Measurements from ENCODE around the gene FAM131C.
"Not testable (repeated sequence)": the region's sequence is repeated elsewhere in the genome, so short reads cannot be mapped to it uniquely, and the experiment has no call there.

Gene FAM131C

GRCh38 chr1:16062687-16063075 is 10.8 kb downstream of the FAM131C start:
- H3K4me3 ChIP-seq (ENCODE audit: low read depth, low read length): not testable (repeated sequence)

- H3K4me3 ChIP-seq (ENCODE audit: low read depth, low read length): not testable (repeated sequence)
These were observed 11.3 kb downstream of the FAM131C start for GRCh38 chr1:16061989-16062686.

- no peak overlapping the region for H3K4me3 ChIP-seq (ENCODE audit: low read depth, low read length)
These were observed 12.2 kb downstream of the FAM131C start for GRCh38 chr1:16061266-16061665.

- not testable (repeated sequence) for H3K4me3 ChIP-seq (ENCODE audit: low read depth, low read length)
These were observed 14.9 kb downstream of the FAM131C start for GRCh38 chr1:16058394-16059120.

- H3K4me3 ChIP-seq (ENCODE audit: low read depth, low read length): not testable (repeated sequence)
These were observed 16.0 kb downstream of the FAM131C start for GRCh38 chr1:16057314-16057915.

GRCh38 chr1:16056521-16056912 is 16.9 kb downstream of the FAM131C start:
- not testable (repeated sequence) for H3K4me3 ChIP-seq (ENCODE audit: low read depth, low read length)

GRCh38 chr1:16055613-16056520 is 17.6 kb downstream of the FAM131C start:
- H3K4me3 ChIP-seq (ENCODE audit: low read depth, low read length): no peak overlapping the region

GRCh38 chr1:16054598-16055540 is 18.6 kb downstream of the FAM131C start:
- H3K4me3 ChIP-seq (ENCODE audit: low read depth, low read length): no peak overlapping the region

GRCh38 chr1:16053781-16054502 is 19.5 kb downstream of the FAM131C start:
- H3K4me3 ChIP-seq (ENCODE audit: low read depth, low read length): no peak overlapping the region

- not testable (repeated sequence) for H3K4me3 ChIP-seq (ENCODE audit: low read depth, low read length)
These were observed 21.5 kb downstream of the FAM131C start for GRCh38 chr1:16051949-16052348.

- H3K4me3 ChIP-seq (ENCODE audit: low read depth, low read length): no peak overlapping the region
These were observed 22.4 kb downstream of the FAM131C start for GRCh38 chr1:16051039-16051438.

GRCh38 chr1:16050328-16050727 is 23.1 kb downstream of the FAM131C start:
- no peak overlapping the region for H3K4me3 ChIP-seq (ENCODE audit: low read depth, low read length)

GRCh38 chr1:16048573-16049189 is 24.8 kb downstream of the FAM131C start:
- H3K4me3 ChIP-seq (ENCODE audit: low read depth, low read length): peak overlapping the region; percentile 35

GRCh38 chr1:16047791-16048475 is 25.5 kb downstream of the FAM131C start:
- peak overlapping the region; percentile 17 for H3K4me3 ChIP-seq (ENCODE audit: low read depth, low read length)

GRCh38 chr1:16046842-16047241 is 26.6 kb downstream of the FAM131C start:
- no peak overlapping the region for H3K4me3 ChIP-seq (ENCODE audit: low read depth, low read length)

- no peak overlapping the region for H3K4me3 ChIP-seq (ENCODE audit: low read depth, low read length)
These were observed 29.5 kb downstream of the FAM131C start for GRCh38 chr1:16043950-16044349.

- H3K4me3 ChIP-seq (ENCODE audit: low read depth, low read length): no peak within 1 kb of the TSS
These were observed 29.9 kb downstream of the FAM131C start, which contains the start of gene CLCNKB for GRCh38 chr1:16043521-16043920. Gene CLCNKB, plus strand, starts transcription at chr1:16043782. Its CDS starts 711 bp downstream, at chr1:16044493.

GRCh38 chr1:16042654-16043053 is 30.8 kb downstream of the FAM131C start:
- not testable (repeated sequence) for H3K4me3 ChIP-seq (ENCODE audit: low read depth, low read length)

Data from iPS-11a (cell line).